HEK293 (cell line): ENCODE data around the gene SSU72.

Experiments used
- ELK4 ChIP-seq: IDR thresholded peaks from 2 replicates; pipeline ENCODE4 v1.6.1; 2011; ENCODE audit warnings: mild to moderate bottlenecking, low read depth, low read length, borderline replicate concordance
- MEIS1 ChIP-seq: sonication (generic); formaldehyde crosslinking; IDR thresholded peaks from 2 replicates; pipeline ENCODE4 v1.8.1; 2022; ENCODE audit warnings: missing genetic modification reagents, mild to moderate bottlenecking, borderline replicate concordance
- REPIN1 ChIP-seq: fragments of 450-650 bp; formaldehyde crosslinking; IDR thresholded peaks from 2 replicates; pipeline ENCODE4 v1.5.1; 2017; ENCODE audit warnings: missing biosample characterization, missing genetic modification characterization, low read depth
- TRIM28 ChIP-seq: IDR thresholded peaks from 2 replicates; pipeline ENCODE4 v1.6.1; 2011; ENCODE audit warnings: low read length, control low read depth, borderline replicate concordance
- YY2 ChIP-seq: fragments of 450-650 bp; formaldehyde crosslinking; IDR thresholded peaks from 2 replicates; pipeline ENCODE4 v1.5.1; 2016; ENCODE audit warnings: missing biosample characterization, missing genetic modification characterization
- ZBTB1 ChIP-seq: fragments of 450-650 bp; formaldehyde crosslinking; IDR thresholded peaks from 2 replicates; pipeline ENCODE4 v1.5.1; 2016; ENCODE audit warnings: missing biosample characterization, missing genetic modification characterization
- ZBTB20 ChIP-seq: fragments of 450-650 bp; formaldehyde crosslinking; IDR thresholded peaks from 2 replicates; pipeline ENCODE4 v1.5.1; 2016; ENCODE audit warnings: missing biosample characterization, missing genetic modification characterization
- ZBTB26 ChIP-seq: fragments of 450-650 bp; formaldehyde crosslinking; optimal IDR thresholded peaks from 2 replicates; pipeline ENCODE3; 2016; ENCODE audit warnings: missing biosample characterization, mild to moderate bottlenecking, missing genetic modification characterization
- ZBTB48 ChIP-seq: fragments of 450-650 bp; formaldehyde crosslinking; IDR thresholded peaks from 2 replicates; pipeline ENCODE4 v1.5.1; 2016; ENCODE audit warnings: missing biosample characterization, missing genetic modification characterization
- ZBTB7A ChIP-seq: fragments of 450-650 bp; formaldehyde crosslinking; IDR thresholded peaks from 2 replicates; pipeline ENCODE4 v1.5.1; 2016; ENCODE audit warnings: low read depth, missing biosample characterization, missing genetic modification characterization
- ZBTB8A ChIP-seq: fragments of 450-650 bp; formaldehyde crosslinking; IDR thresholded peaks from 2 replicates; pipeline ENCODE4 v1.5.1; 2016; ENCODE audit warnings: missing biosample characterization, missing genetic modification characterization
- ZFP69B ChIP-seq: fragments of 450-650 bp; formaldehyde crosslinking; IDR thresholded peaks from 2 replicates; pipeline ENCODE4 v1.5.1; 2016; ENCODE audit warnings: missing biosample characterization, missing genetic modification characterization
- ZNF157 ChIP-seq: fragments of 450-650 bp; formaldehyde crosslinking; IDR thresholded peaks from 2 replicates; pipeline ENCODE4 v1.5.1; 2016; ENCODE audit warnings: missing biosample characterization, missing genetic modification characterization
- ZNF19 ChIP-seq: fragments of 450-650 bp; formaldehyde crosslinking; IDR thresholded peaks from 2 replicates; pipeline ENCODE4; 2016; ENCODE audit warnings: missing biosample characterization, missing genetic modification characterization, low read depth
- ZNF24 ChIP-seq: fragments of 450-650 bp; formaldehyde crosslinking; IDR thresholded peaks from 2 replicates; pipeline ENCODE4 v1.5.1; 2016; ENCODE audit warnings: missing biosample characterization, missing genetic modification characterization
- ZNF302 ChIP-seq: fragments of 450-650 bp; formaldehyde crosslinking; IDR thresholded peaks from 2 replicates; pipeline ENCODE4 v1.5.1; 2016; ENCODE audit warnings: missing biosample characterization, missing genetic modification characterization, low read depth
- ZNF335 ChIP-seq: fragments of 450-650 bp; formaldehyde crosslinking; conservative IDR thresholded peaks from 2 replicates; pipeline ENCODE4 v1.5.1; 2016; ENCODE audit warnings: missing biosample characterization, missing genetic modification characterization
- ZNF398 ChIP-seq: fragments of 450-650 bp; formaldehyde crosslinking; IDR thresholded peaks from 2 replicates; pipeline ENCODE4 v1.5.1; 2017; ENCODE audit warnings: missing biosample characterization, missing genetic modification characterization
- ZNF48 ChIP-seq: fragments of 450-650 bp; formaldehyde crosslinking; IDR thresholded peaks from 2 replicates; pipeline ENCODE4 v1.5.1; 2016; ENCODE audit warnings: missing biosample characterization, missing genetic modification characterization
- ZNF518A ChIP-seq: fragments of 450-650 bp; formaldehyde crosslinking; conservative IDR thresholded peaks from 2 replicates; pipeline ENCODE4 v1.5.1; 2016; ENCODE audit warnings: low read depth, missing biosample characterization, missing genetic modification characterization
- ZNF521 ChIP-seq: fragments of 450-650 bp; formaldehyde crosslinking; IDR thresholded peaks from 2 replicates; pipeline ENCODE4 v1.5.1; 2017; ENCODE audit warnings: missing biosample characterization, mild to moderate bottlenecking, missing genetic modification characterization
- ZNF560 ChIP-seq: fragments of 450-650 bp; formaldehyde crosslinking; IDR thresholded peaks from 2 replicates; pipeline ENCODE4 v1.5.1; 2017; ENCODE audit warnings: missing biosample characterization, missing genetic modification characterization, borderline replicate concordance
- ZNF629 ChIP-seq: fragments of 450-650 bp; formaldehyde crosslinking; IDR thresholded peaks from 2 replicates; pipeline ENCODE4 v1.5.1; 2017; ENCODE audit warnings: missing biosample characterization, missing genetic modification characterization
- ZNF707 ChIP-seq: fragments of 450-650 bp; formaldehyde crosslinking; IDR thresholded peaks from 2 replicates; pipeline ENCODE4 v1.5.1; 2016; ENCODE audit warnings: missing biosample characterization, missing genetic modification characterization
- ZSCAN4 ChIP-seq: fragments of 450-650 bp; formaldehyde crosslinking; IDR thresholded peaks from 2 replicates; pipeline ENCODE4 v1.5.1; 2017; ENCODE audit warnings: missing biosample characterization, missing genetic modification characterization
- ZSCAN5A ChIP-seq: fragments of 450-650 bp; formaldehyde crosslinking; IDR thresholded peaks from 2 replicates; pipeline ENCODE4 v1.5.1; 2016; ENCODE audit warnings: missing biosample characterization, missing genetic modification characterization

Gene SSU72

GRCh38 chr1:1574721-1575537, at the start of gene SSU72 (continued):
- TF ChIP-seq ZNF518A (no peak), ZBTB7A (no peak), ZFP69B (tag by site-specific recombination) (peak; percentile 63), ZNF24 (tag by site-specific recombination) (peak; percentile 79), ZNF335 (tag by site-specific recombination) (peak; percentile 81), TRIM28 (no peak), ELK4 (peak; percentile 93), ZNF48 (no peak), REPIN1 (tag by site-specific recombination) (no peak), ZNF521 (tag by site-specific recombination) (no peak), ZSCAN4 (tag by site-specific recombination) (no peak), ZBTB20 (tag by site-specific recombination) (peak; percentile 35; the same call in 1 of the 2 replicates), ZNF398 (tag by site-specific recombination) (no peak), ZBTB26 (tag by site-specific recombination) (peak; percentile 65), ZNF560 (tag by site-specific recombination) (no peak), ZBTB8A (tag by site-specific recombination) (0 out of 2 replicates have a peak, but pooled peaks have one; percentile 14), ZNF707 (no peak), MEIS1 (no peak), ZNF302 (tag by site-specific recombination) (no peak), ZBTB1 (peak; percentile 86; the same call in 1 of the 2 replicates), YY2 (tag by site-specific recombination) (no peak), ZBTB48 (tag by site-specific recombination) (peak; percentile 83), ZSCAN5A (tag by site-specific recombination) (peak; percentile 86), ZNF157 (0 out of 2 replicates have a peak, but pooled peaks have one; percentile 22), ZNF629 (tag by site-specific recombination) (peak; percentile 99), ZNF19 (tag by site-specific recombination) (no peak)
